HUDEP-2 (cell line): ENCODE results near the gene DRC7.
A peak's percentile ranks its signal among the peaks of the same experiment; 100 is the strongest.

Source experiments
- DNase-seq, 76 experiments: peaks; one replicate each; lab custom pipeline; 2025; ENCODE audit not compliant: unreplicated experiment in 76 of 76; lab: John Stamatoyannopoulos, UW

Gene DRC7

GRCh38 chr16:57774705-57775285, 80.2 kb downstream of the DRC7 start:
- no peak for DNase-seq

- DNase-seq, result peak in 3 of 76 experiments; percentile 10 to 17 (median 11)
Measured at GRCh38 chr16:57775661-57776469, 81.3 kb downstream of the DRC7 start.

DNA sequence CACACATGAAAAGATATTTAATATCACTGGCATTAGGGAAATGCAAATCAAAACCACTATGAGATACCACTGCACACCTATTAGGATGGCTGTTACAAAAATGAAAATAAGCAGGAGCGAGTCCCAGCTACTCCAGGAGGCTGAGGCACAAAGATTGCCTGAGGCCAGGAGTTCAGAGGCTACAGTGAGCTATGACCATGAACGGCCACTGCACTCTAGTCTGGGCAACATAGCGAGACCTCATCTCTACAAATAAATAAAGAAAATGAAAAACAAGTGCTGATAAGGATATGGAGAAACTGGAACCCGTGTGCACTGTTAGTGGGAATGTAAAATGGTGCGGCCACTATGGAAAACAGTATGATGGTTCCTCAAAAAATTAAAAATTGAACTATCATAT, 84.1 kb downstream of the DRC7 start:
- DNase-seq, result no peak

DNA sequence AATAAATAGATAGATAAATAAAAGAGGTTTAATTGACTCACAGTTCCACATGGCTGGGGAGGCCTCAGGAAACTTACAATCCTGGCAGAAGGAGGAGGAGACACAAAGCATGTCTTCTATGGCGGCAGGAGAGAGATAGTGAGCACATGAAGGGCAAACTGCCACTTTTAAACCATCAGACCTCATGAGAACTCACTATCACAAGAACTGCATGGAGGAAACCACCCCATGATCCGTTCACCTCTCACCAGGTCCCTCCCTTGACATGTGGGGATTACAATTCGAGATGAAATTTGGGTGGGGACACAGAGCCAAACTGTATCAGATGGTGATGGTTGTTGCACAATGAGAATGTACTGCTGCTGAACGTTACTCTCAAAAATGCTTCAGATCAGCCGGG, 85.2 kb downstream of the DRC7 start:
- peak in 13 of 76 experiments; percentile 6 to 43 (median 22) for DNase-seq

DNA sequence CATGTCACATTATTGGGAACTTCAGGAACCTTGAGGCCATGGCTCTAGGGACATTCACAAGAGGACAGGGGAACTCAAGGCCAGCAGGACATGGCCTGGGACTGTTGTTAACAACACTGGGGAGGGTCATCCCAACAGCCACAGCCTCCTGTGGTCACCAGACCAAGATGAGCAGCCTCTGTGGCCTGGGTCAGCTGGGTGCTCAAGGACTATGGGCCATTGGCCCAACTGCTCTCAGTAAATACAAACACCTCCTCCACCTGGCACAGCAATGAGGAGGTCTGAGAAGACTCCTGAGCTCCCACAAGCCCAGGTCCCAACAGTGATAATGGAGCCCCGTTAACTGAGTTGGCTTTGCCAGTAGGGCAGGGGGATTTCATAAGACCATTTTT, 86.7 kb downstream of the DRC7 start:
- no peak for DNase-seq
